GM19455 (cell line): ENCODE data around the gene TAB2.
"Not testable (repeated sequence)": the region's sequence is repeated elsewhere in the genome, so short reads cannot be mapped to it uniquely, and the experiment has no call there.

ENCODE experiments used
- ATAC-seq: cut with Tn5 transposase; IDR thresholded peaks from one replicate; pipeline ENCODE4 v1.9.1; 2021; ENCODE audit not compliant: unreplicated experiment

Gene TAB2

GRCh38 chr6:149439626-149440025, 122.1 kb downstream of the TAB2 start:
- no peak for ATAC-seq

DNA sequence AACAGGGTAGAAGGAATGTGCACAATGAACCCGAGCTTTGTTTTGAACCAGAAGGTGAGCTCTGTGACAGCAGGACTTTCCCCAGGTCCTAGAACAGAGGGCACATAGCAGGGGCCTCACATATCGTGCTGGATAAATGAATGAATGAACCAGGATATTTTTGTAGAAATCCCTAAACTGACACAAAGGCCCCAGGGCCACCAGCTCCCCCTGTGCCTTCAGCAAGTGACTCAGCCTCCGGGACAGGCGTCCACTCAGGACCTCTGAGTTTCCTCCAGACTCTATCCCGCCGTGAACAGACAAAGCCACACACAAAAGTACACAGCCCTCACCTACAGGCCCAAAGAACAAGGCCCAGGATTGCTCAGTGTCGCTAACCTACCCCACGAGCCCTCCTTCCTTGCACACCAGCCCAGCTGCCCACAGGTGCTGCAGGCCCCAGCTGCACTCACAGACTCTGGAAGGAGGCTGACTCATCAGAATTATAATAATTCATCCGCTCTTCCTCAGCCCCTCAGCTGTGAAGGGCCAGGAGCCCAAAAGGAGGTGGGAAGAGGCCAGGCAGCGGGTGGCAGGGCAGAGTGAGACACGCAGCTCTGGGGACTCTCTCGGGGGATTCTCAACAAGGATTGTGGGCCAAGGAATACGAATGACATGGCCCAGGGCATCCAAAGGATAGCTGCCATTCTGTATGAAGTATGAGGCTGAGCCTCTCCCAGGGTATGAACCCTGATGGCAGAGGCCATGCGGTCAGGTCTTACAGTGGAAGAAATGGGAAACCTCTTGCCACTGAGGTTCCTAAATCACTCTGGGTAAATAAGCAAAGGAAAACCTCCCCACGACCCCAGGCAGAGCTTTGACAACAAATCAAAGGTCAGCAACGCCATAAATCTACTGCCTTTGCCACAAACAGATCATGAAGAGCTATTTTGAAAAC, 123.5 kb downstream of the TAB2 start:
- no peak for ATAC-seq

DNA sequence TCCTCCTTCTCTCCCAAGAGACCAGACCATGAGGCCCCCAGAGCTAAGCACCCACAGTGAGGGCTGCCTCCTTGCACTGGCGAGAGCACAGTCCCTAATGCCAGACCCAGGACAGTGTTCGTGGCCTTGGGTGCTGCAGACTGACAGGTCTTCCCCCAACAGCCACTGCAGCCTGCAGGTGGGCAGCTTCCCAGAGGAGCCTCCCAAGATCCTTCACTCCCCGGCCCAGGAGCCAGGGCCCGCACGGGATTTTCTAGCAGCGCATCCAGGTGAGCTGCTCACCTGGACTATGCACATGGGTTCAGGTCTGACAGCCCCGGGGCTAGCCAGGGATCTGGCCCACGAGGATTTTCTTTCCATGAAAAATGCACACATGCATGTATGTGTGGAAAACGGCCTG, 124.2 kb downstream of the TAB2 start:
- no peak for ATAC-seq

DNA sequence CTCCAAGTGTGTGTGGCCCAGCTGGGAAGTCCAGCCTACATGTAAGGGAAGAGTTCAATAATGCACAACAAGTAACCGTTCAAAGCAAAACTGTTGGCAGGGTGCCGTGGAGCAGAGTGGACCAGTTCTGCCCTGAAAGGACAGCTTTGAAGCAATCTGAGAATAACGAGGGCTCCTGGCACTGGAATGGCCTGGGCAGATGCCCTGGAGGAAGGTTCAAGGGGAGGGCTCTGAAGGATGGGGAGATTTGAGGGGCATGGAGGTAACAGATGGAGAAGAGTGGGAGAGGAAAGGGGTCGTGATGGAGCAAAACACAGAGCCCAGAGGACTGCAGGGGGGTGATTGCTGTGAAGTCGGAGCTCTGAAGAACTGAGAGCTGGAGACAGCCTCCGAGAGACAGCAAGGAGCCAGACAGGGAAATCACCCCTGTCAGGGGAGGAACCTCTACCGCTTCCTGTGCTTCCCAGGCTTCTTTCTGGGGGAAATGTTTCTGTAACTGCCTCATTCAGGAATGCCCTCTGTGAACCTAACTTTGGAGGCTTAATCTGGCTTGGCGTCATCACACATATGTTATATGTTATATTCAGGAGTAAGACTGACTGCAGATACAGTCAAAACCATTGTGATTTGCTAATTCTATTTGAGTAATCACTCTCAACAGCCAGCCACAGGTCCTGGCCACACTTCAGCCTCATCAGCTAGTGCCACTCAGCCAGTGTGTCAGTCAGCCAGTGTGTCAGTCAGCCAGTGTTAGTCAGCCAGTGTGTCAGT, 126.1 kb downstream of the TAB2 start:
- no peak for ATAC-seq

- not testable (repeated sequence) for ATAC-seq
These were observed 127.0 kb downstream of the TAB2 start for GRCh38 chr6:149444360-149445094.

DNA sequence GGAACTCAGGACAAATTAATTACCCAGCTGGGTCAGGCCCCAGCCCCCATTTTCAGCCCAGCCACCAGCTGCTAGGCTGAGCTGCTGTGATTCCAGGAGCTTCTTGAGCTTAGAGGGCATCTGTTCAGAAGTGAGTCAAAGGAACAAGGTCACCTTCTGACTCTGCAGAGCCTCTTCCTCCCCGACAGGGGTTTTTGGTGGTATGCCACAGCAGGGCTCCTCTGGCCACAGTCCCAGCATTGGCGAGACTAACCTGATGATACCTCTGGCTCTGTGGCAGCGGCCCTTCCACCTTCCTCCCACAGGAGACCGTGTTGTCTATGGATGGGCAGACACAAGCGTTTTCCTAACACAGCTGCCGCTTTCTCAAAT, 127.6 kb downstream of the TAB2 start:
- no peak for ATAC-seq

DNA sequence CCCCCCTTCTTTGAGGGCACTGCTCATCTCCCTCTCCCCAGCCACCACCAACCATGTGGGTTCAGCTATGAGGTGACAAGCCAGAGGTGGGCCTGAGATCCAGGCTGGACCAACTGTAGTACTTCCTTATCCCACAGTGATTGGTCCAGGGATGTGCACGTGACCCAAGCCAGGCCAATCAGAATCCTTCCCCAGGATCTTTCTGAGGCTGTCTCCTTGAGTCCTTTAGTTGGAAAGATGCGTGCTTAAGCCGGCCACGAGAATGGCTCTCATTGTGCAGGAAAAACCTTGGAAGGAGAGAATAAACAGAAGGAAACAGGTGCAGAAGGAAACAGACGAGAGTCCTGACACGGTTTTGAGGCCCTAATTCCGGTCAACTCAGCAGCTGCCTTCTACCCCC, 128.1 kb downstream of the TAB2 start:
- no peak for ATAC-seq

GRCh38 chr6:149446791-149447376, 129.4 kb downstream of the TAB2 start:
- ATAC-seq: no peak

- ATAC-seq: no peak
These were observed 131.4 kb downstream of the TAB2 start for GRCh38 chr6:149448821-149449453.

- no peak for ATAC-seq
These were observed 132.5 kb downstream of the TAB2 start for GRCh38 chr6:149449831-149450678.

DNA sequence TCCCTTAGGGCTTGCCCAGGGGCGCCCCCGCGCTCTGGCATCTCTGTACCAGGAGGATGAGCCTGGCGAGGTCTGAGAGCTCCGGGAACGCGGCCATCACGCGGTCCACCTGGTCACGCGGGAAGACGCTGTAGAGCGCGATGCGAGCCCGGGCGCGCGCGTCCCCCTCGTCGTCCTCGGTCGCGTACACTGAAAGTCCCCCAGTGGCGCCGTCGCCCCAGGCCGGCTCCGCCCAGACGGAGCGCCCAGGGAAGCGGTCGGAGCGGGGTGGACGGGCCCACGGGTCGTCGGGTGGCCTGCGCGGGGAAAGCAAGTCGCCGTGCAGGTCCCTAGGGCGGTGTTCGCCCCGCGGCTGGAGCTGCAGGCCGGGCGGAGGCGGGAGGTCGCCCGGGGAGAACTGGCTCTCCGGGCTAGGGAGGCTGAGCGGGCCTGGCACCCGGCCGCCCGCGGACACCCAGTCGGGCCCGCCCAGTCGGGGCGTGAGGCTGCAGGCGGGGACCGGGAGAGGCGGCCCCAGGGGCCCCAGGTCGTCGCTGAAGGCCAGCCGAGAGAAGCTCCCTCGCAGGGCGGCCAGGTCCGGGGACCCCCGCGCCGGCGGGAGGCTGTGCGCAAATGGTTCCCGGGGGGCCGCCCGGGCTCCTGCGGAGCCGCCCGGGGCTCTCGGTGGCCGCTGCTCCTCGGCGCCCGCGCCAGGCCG, 133.3 kb downstream of the TAB2 start:
- ATAC-seq: no peak

- ATAC-seq: no peak
These were observed 134.0 kb downstream of the TAB2 start for GRCh38 chr6:149451376-149452036.

- ATAC-seq: no peak
These were observed 134.8 kb downstream of the TAB2 start for GRCh38 chr6:149452037-149452939.

DNA sequence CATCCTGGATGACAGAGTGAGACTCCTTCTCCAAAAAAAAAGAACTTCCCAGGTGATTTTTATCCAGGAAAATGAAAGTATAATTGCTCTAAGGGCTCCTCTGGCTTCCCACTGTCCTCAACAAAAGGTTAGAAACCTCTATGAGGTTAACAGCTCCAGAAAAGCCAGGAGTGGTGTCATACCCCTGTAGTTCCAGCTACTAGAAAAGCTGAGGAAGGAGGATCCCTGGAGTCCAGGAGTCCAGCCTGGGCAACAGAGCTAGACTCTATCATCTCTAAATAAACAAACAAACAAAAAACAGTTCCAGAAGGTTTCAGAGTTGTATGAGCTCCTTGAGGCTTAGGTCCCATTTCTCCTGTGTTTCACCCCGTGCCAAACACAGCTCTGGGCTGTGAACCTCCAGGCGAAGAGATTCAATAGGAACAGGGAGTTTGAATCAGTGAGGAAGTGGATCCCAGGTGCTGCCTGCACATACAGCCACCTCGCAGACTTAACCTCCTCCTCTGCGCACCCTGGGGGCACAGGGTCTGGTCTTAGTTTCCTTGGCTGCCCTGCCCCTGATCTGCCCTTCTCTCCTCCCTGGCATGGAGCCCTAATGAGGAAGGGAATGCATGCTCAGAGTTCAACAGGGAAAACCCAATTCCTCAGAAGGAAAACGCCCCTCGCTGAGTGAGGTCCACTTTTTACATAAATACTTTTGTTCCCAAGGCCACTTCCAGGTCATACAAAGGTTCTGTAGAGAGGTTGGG, 136.3 kb downstream of the TAB2 start:
- ATAC-seq: no peak

DNA sequence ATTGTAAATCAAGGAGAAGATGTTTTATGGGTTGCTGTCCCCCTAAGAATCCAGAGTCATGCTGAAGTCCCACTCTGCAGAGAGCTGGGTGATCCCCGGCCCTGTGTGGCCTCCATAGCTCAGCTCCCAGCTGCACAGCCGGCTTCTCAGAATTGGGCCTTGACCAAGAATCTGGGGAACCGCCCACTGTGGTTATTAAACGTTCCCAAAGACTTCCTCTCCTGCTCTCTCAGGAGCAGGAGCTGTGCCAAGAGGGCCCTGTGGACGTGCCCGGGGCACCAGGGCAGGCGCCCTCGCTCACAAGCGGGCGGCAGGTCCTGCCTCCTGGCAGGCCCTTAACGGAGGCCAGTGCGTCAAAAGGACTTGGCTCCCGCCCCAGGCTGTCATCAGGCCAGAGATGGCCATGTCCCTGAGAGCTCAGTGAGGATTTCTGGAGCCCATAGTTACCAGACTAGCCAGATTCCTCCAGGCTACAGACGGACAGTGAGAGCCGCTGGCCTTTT, 136.9 kb downstream of the TAB2 start:
- no peak for ATAC-seq

- no peak for ATAC-seq
These were observed 137.7 kb downstream of the TAB2 start for GRCh38 chr6:149455031-149455732.
